ENCODE data around the gene LY6G5B. TPM values are rescaled to one million over a fixed set of nuclear protein-coding genes. Genes with fewer than 3 reads are reported as not detected.

LY6G5B gene
- total and polyA plus RNA-seq, 2 donors (not counting 1 experiment from before 2014, with no cell fraction given), result 28.4 to 44.2 TPM

- no peak overlapping the region for H3K4me2 ChIP-seq (replicated peaks; ENCODE audit: low read depth, low read length, poor library complexity, severe bottlenecking)
- Mint-ChIP-seq H3K4me3 (no peak overlapping the region), H3K27ac (no peak overlapping the region), H3K27me3 (no peaks in the 10 kb centered on the region), H3K4me1 (peaks cover 20% of the 10 kb centered on the region), H3K9me3 (ENCODE audit: insufficient read depth) (no peaks in the 10 kb centered on the region)
- H3K4me1 ChIP-seq (ENCODE audit: control insufficient read depth in 2 of 2, insufficient read depth in 2 of 2, low read length in 2 of 2), result peaks cover 11 to 22% of the 10 kb centered on the region in 2 donors
- ChIA-PET POLR2A (no interaction called here), CTCF (no interaction called here)
- intact Hi-C loops (cut with micrococcal nuclease), result no loop called here
- H3K9me3 ChIP-seq (ENCODE audit: control extremely low read depth in 1 of 3, control insufficient read depth in 2 of 3, insufficient read depth in 1 of 3, low read length in 2 of 3), result no peaks in the 10 kb centered on the region
- WGBS (ENCODE audit: insufficient coverage), result 99% methylated on average over 9 of the region's 14 CpGs
- no peak overlapping the region for H3K27ac ChIP-seq (ENCODE audit: low read length in 2 of 2)
- peaks cover 0 to 70% of the 10 kb centered on the region in 2 experiments for H3K36me3 ChIP-seq (replicated peaks in 1 of 2; ENCODE audit: control extremely low read depth in 1 of 2, control insufficient read depth in 1 of 2, extremely low read depth in 1 of 2, insufficient read depth in 2 of 2, low read length in 1 of 2)
- TF ChIP-seq EZH2 (IDR thresholded peaks at IDR 0.05; ENCODE audit: borderline replicate concordance, insufficient read depth, low read depth, low read length, poor library complexity, severe bottlenecking) (no peak), CTCF (IDR thresholded peaks at IDR 0.05) (no peak)
- no peaks in the 10 kb centered on the region for H3K27me3 ChIP-seq (replicated peaks in 1 of 4; ENCODE audit: control extremely low read depth in 1 of 4, control insufficient read depth in 3 of 4, insufficient read depth in 4 of 4, low read length in 3 of 4)
- no peak overlapping the region for H3K4me3 ChIP-seq (ENCODE audit: control extremely low read depth in 1 of 5, extremely low read depth in 1 of 5, insufficient read depth in 1 of 5, low read depth in 2 of 5, low read length in 4 of 5)
- DNase-seq (no peak), ATAC-seq (ENCODE audit: low read depth) (no peak)
- no peaks in the 10 kb centered on the region for H4K20me1 ChIP-seq (ENCODE audit: control insufficient read depth, insufficient read depth, low read length, poor library complexity, severe bottlenecking)
- H3K79me2 ChIP-seq (ENCODE audit: control insufficient read depth, insufficient read depth, low read length), result no peaks in the 10 kb centered on the region
- H2AFZ ChIP-seq (ENCODE audit: insufficient read depth, low read depth, low read length, poor library complexity, severe bottlenecking), result no peak overlapping the region
- H3K9ac ChIP-seq (ENCODE audit: low read length), result no peak overlapping the region
Measured at GRCh38 chr6:31687860-31688693, 18.3 kb downstream of the LY6G5B start.
